GM10266 (cell line): ENCODE results near the gene WDR37.

Source experiments
- DNase-seq: peaks from one replicate; pipeline ENCODE4 v3.0.0; 2012; ENCODE audit errors: extremely low spot score
- TF ChIP-seq, protein P1 (sequence below): IDR thresholded peaks from 2 replicates; pipeline ENCODE4 v1.5.1; 2012; ENCODE audit warnings: mild to moderate bottlenecking, low read depth; ENCODE audit not compliant: control insufficient read depth, insufficient read depth; ENCODE audit errors: missing control alignments

WDR37 gene

DNA sequence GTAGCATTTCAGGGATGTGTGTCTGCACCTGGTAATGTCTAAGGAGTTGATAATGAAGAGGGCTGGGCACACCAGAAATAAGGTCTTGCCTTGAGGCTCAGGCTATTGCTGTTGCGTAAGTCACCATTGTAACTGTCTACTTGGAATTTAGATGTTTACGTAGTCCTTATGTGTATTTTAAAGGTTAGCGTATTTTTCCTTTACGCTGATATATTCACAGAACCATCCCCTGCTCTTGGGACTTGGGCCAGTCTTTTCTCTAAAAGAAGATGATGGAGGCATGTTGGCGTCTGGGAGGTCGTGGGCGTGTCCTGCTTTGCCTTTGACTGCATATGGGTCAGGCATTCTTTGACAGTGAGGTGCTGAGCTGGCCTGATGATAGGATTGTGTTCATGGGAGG is 14.7 kb downstream of the WDR37 start:
- DNase-seq = no peak
- TF ChIP-seq, protein P1, sequence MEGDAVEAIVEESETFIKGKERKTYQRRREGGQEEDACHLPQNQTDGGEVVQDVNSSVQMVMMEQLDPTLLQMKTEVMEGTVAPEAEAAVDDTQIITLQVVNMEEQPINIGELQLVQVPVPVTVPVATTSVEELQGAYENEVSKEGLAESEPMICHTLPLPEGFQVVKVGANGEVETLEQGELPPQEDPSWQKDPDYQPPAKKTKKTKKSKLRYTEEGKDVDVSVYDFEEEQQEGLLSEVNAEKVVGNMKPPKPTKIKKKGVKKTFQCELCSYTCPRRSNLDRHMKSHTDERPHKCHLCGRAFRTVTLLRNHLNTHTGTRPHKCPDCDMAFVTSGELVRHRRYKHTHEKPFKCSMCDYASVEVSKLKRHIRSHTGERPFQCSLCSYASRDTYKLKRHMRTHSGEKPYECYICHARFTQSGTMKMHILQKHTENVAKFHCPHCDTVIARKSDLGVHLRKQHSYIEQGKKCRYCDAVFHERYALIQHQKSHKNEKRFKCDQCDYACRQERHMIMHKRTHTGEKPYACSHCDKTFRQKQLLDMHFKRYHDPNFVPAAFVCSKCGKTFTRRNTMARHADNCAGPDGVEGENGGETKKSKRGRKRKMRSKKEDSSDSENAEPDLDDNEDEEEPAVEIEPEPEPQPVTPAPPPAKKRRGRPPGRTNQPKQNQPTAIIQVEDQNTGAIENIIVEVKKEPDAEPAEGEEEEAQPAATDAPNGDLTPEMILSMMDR = no peak

DNA sequence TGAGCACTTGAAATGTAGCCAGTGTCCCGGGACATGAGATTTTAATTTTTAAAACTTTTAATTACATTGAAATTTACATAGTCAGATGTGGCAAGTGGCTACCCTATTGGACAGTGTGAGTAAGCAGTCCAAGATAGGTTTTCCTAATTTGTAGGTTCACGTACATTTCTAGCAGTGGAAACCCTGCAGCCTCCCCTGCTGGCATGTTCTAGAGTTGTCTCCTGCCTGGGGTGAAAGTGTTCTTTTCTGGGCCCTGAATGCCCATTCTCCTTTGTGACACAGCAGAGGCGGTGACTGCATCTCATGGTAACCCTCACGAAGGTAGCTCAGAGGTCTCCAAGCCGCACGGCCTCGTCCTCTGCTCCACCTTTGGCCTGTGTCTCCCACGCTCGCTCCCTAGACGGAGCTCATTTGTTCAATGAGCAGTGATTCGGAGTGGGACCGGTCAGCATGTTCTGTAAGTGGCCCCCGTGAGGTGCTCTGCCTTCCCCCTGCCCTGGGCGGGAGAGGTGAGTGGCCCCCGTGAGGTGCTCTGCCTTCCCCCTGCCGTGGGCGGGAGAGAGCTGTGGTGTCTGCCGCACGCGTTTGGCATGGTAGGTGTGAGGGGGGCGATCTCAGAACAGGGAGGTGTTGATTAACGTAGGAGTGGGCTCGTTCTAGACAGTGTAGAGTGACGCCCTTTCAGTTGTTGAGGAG is 18.0 kb downstream of the WDR37 start:
- TF ChIP-seq, protein P1 = no peak
- no peak for DNase-seq

DNA sequence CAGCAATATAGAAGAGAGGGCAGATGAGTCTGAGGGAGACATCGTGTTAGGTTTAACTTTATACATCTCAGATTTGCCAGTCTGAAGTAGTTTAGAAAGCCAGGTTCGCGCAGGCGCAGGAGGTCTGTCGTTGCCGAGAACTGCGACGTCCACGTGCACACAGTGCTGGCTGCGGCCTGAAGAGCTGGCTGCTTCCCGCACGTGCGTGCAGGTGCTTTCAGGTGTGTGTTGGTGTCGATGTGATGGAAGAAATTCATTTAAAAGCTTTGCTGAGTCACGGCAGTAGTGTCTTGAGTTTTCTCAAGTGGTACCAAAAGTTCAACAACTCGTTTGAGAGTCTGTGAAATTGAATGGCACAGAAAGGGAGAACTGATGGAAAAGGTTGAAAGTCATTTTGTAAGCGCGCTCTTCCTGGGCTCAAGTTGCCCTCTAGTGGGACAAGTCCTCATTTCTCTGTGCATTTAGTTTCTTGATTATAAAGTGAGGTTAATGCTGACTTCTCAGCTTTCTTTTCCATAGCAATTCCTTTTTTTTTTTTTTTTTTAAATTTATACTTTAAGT is 18.6 kb downstream of the WDR37 start:
- no peak for DNase-seq
- TF ChIP-seq, protein P1 = peak; percentile 20

DNA sequence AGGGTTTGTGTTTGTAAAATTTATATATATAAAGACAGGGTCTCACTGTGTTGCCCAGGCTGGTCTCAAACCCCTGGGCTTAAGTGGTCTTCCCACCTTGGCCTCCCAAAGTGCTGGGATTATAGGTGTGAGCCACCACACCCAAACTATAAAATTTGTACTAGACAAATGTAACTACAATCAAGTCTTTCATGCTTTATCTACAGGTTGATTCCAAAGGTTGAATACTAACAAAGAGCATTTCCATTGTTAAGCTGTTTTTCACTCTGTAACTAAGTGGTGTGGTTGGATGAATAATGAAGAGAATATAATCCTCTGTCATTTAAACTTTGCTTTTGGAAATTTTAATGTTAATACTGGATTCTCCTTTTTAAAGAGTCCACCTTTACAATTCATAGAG is 22.5 kb downstream of the WDR37 start:
- TF ChIP-seq, protein P1 = no peak
- no peak for DNase-seq

DNA sequence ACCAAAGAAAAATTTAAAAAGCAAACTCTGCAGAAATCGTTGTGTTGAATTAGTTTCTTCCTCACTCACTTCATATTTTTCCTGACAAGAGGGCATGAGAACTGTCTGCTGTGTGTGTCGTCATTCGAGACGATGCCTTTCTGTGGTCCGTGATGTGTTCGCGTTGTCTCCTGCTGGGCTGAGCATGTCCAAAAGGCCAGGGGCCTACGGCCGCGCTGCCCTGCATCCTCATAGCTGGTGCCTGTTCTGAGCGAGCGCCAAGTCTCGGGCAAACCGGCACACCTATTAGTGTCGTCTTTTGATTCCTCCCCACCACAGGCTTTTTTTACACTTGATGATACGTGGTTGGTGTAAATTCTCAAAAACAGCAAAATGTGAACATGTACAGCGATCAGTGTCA is 27.4 kb downstream of the WDR37 start:
- TF ChIP-seq, protein P1 = no peak
- DNase-seq = no peak

DNA sequence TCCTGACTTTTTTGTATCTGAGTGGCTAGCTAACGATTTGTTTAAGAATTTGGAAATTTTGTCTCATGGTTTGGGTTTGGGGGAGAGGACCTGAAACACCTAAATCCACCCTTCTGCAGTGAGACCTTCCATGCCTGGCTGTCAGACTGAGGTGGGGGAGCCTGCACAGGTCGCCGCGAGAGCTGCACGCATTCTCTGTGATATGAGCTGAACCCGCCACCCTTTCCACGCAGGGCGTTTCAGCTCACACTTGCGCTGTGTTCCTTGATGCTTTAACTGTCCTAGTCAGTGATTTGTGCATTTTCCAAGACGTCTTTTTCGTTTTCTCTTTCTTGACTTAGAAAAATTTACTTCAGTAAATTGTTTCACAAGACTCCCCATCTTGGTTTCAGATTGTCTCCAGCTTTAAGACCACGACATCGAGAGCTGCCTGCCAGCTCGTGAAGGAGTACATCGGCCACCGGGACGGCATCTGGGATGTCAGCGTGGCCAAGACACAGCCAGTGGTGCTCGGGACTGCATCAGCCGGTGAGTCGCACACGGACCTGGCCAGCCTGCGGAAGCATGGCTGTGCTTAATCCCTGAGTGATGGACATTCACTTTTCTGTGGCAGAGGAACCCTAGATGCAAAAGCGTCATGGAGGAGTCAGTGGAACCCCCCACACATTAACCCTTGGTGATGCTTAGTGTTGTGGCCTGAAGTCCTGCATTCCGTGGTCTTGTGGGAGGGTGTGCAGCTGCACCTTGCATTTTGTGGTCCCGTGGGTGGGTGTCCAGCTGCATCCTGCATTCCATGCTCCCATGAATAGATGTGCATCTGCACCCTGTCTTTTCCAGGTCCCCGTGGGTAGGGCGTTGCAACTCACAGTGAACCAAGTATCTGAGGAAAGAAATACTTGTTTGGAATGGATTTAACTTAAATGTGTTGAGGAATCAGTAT is 28.1 kb downstream of the WDR37 start:
- TF ChIP-seq, protein P1 = no peak
- DNase-seq = no peak

DNA sequence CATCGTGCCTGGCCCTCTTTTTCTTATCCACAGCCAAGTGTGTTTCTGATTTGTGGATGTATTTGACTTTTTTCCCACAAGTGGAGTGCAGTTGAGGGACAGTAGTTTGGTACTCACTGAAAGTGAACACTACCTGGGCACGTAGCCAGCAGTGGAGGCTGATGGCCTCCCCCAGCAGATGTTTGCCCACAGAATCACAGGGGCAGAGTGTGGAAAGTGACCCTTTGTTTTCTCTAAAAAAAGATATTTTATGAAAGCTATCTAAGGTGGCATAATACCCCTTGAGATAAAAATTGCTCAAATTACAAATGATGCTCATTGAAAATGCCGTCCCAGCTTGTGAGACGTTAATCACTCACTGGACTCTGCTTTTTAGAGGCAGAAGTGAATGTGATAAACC is 29.1 kb downstream of the WDR37 start:
- TF ChIP-seq, protein P1 = no peak
- DNase-seq = no peak
